Measurements from ENCODE around the gene PLET1. TPM values are rescaled to one million over a fixed set of nuclear protein-coding genes. Genes with fewer than 3 reads are reported as not detected.

PLET1 gene
- total and polyA plus RNA-seq, 9 of the 15 experiments (the other 6 are each of a cell fraction or from before 2014, with no cell fraction given), result not detected

DNA sequence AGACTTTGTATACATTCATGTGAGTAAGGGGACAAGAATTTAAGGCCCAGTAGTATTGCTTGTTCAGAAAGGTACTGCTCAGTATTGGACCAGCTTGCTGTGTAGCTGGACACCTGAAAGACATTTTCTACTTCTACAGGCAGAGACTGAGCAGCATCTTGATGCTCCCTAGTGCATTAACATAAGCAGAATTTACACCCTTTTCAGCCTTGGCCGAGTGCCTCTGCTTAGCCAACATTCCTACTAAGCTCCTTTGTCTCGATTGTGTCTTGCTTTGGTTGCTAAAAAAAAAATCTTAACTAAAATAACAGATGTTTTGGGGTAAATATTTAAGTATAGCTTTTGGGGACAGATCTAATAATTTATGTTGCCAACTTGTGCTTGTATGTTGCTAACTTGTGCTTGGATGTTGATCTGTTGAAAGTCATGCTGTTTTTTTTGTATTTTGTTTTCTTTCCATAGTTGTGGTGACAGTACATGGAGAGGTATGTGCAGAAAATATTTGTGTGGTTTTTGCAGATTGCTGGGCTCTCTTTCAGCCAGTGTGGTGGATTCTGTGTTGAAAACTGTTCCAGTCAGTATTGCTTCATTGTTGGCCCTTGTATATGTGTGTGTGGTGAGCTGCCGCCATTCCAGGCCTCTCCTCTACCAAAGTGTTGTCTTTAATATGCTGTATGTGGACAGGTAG lies 30.8 kb downstream of the PLET1 start:
- Histone ChIP-seq H3K27ac (ENCODE audit: extremely low read depth, low read depth, low read length) (no peak overlapping the region), H3K79me2 (ENCODE audit: control insufficient read depth, insufficient read depth, low read length) (peaks cover 26% of the 10 kb centered on the region), H3K4me1 (replicated peaks in 1 of 2; ENCODE audit: control insufficient read depth in 2 of 2, insufficient read depth in 2 of 2, low read length in 2 of 2) (peaks cover 4 to 5% of the 10 kb centered on the region in 2 experiments; a peak in 3 of 5 replicates), H3K36me3 (ENCODE audit: control insufficient read depth, insufficient read depth, low read length) (peaks cover 55% of the 10 kb centered on the region), H3K4me3 (no peak overlapping the region), H2AFZ (ENCODE audit: low read depth, low read length) (no peak overlapping the region), H3K4me2 (ENCODE audit: insufficient read depth, low read length) (no peak overlapping the region), H3K27me3 (ENCODE audit: control insufficient read depth in 2 of 2, insufficient read depth in 2 of 2, low read length in 2 of 2) (no peaks in the 10 kb centered on the region), H3K9ac (ENCODE audit: insufficient read depth in 1 of 2, low read depth in 2 of 2, low read length in 2 of 2) (no peak overlapping the region), H3K9me3 (replicated peaks; ENCODE audit: control insufficient read depth, insufficient read depth, low read depth, low read length) (no peaks in the 10 kb centered on the region), H4K20me1 (replicated peaks; ENCODE audit: control insufficient read depth, insufficient read depth, low read length) (no peaks in the 10 kb centered on the region), H3K9me1 (ENCODE audit: control insufficient read depth, insufficient read depth, low read length) (no peaks in the 10 kb centered on the region)
- in situ Hi-C loops (cut with MboI) (loop anchor here (10.0 kb wide), 2 partner anchors 325 to 625 kb away; partner anchors contain the start of gene SIK2), intact Hi-C loops (cut with micrococcal nuclease) (no loop called here)
- WGBS (ENCODE audit: insufficient coverage, low coverage, missing lambda C conversion rate), result 71% methylated on average over 3 of the region's 3 CpGs
- no peak for DNase-seq (ENCODE audit: extremely low read depth in 1 of 4, low spot score in 3 of 4)
- POLR2A ChIA-PET, result interaction anchor here (0.5 to 0.6 kb wide), 2 partner anchors 22 to 1018 kb away, joined by 3 to 5 read pairs; no protein-coding TSS in a partner anchor
- ATAC-seq, result no peak
- CTCF ChIA-PET (ENCODE audit: low intra/inter-chr PET ratio), result no interaction called here
- no peak for TF ChIP-seq ZBTB7A (IDR thresholded peaks at IDR 0.05; ENCODE audit: borderline replicate concordance, control insufficient read depth, low read depth, low read length)
- no peak for TF ChIP-seq SMARCC2 (IDR thresholded peaks at IDR 0.05; ENCODE audit: low read depth)
- TF ChIP-seq ZNF165 (CRISPR knock-in tag; IDR thresholded peaks at IDR 0.05; ENCODE audit: borderline replicate concordance), result no peak
- TF ChIP-seq ERF (CRISPR knock-in tag; IDR thresholded peaks at IDR 0.05), result no peak
- no peak for TF ChIP-seq POLR2G (IDR thresholded peaks at IDR 0.05; ENCODE audit: low read depth, low read length)
- TF ChIP-seq, protein P1, sequence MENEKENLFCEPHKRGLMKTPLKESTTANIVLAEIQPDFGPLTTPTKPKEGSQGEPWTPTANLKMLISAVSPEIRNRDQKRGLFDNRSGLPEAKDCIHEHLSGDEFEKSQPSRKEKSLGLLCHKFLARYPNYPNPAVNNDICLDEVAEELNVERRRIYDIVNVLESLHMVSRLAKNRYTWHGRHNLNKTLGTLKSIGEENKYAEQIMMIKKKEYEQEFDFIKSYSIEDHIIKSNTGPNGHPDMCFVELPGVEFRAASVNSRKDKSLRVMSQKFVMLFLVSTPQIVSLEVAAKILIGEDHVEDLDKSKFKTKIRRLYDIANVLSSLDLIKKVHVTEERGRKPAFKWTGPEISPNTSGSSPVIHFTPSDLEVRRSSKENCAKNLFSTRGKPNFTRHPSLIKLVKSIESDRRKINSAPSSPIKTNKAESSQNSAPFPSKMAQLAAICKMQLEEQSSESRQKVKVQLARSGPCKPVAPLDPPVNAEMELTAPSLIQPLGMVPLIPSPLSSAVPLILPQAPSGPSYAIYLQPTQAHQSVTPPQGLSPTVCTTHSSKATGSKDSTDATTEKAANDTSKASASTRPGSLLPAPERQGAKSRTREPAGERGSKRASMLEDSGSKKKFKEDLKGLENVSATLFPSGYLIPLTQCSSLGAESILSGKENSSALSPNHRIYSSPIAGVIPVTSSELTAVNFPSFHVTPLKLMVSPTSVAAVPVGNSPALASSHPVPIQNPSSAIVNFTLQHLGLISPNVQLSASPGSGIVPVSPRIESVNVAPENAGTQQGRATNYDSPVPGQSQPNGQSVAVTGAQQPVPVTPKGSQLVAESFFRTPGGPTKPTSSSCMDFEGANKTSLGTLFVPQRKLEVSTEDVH (IDR thresholded peaks at IDR 0.05; ENCODE audit: low read depth, partially characterized antibody), result no peak
- TF ChIP-seq, protein P2, sequence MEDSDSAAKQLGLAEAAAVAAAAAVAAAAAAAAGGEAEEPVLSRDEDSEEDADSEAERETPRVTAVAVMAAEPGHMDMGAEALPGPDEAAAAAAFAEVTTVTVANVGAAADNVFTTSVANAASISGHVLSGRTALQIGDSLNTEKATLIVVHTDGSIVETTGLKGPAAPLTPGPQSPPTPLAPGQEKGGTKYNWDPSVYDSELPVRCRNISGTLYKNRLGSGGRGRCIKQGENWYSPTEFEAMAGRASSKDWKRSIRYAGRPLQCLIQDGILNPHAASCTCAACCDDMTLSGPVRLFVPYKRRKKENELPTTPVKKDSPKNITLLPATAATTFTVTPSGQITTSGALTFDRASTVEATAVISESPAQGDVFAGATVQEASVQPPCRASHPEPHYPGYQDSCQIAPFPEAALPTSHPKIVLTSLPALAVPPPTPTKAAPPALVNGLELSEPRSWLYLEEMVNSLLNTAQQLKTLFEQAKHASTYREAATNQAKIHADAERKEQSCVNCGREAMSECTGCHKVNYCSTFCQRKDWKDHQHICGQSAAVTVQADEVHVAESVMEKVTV (CRISPR knock-in tag; IDR thresholded peaks at IDR 0.05), result no peak
- no peak for TF ChIP-seq ZKSCAN1 (IDR thresholded peaks at IDR 0.05; ENCODE audit: low read depth, low read length)
- TF ChIP-seq POLR2B (IDR thresholded peaks at IDR 0.05; ENCODE audit: low read depth, partially characterized antibody), result no peak
- TF ChIP-seq MEF2D (tag; conservative IDR thresholded peaks at IDR 0.05; ENCODE audit: low read depth), result no peak
- no peak for TF ChIP-seq CCAR2 (IDR thresholded peaks at IDR 0.05; ENCODE audit: low read depth, low read length)
- TF ChIP-seq ZNF174 (CRISPR knock-in tag; IDR thresholded peaks at IDR 0.05), result no peak
- TF ChIP-seq NELFE (IDR thresholded peaks at IDR 0.05; ENCODE audit: insufficient read depth, insufficient read length), result no peak
- TF ChIP-seq, protein P3, sequence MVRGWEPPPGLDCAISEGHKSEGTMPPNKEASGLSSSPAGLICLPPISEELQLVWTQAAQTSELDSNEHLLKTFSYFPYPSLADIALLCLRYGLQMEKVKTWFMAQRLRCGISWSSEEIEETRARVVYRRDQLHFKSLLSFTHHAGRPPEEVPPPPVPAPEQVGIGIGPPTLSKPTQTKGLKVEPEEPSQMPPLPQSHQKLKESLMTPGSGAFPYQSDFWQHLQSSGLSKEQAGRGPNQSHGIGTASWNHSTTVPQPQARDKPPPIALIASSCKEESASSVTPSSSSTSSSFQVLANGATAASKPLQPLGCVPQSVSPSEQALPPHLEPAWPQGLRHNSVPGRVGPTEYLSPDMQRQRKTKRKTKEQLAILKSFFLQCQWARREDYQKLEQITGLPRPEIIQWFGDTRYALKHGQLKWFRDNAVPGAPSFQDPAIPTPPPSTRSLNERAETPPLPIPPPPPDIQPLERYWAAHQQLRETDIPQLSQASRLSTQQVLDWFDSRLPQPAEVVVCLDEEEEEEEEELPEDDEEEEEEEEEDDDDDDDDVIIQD (CRISPR knock-in tag; IDR thresholded peaks at IDR 0.05), result no peak
- no peak for TF ChIP-seq HDAC1 (IDR thresholded peaks at IDR 0.05)
- BruUV-seq (replicated peaks), result no TSS peak
- FAIRE-seq, result no peak
